ENCODE data around the gene UBE2J1.

UBE2J1 gene

DNA sequence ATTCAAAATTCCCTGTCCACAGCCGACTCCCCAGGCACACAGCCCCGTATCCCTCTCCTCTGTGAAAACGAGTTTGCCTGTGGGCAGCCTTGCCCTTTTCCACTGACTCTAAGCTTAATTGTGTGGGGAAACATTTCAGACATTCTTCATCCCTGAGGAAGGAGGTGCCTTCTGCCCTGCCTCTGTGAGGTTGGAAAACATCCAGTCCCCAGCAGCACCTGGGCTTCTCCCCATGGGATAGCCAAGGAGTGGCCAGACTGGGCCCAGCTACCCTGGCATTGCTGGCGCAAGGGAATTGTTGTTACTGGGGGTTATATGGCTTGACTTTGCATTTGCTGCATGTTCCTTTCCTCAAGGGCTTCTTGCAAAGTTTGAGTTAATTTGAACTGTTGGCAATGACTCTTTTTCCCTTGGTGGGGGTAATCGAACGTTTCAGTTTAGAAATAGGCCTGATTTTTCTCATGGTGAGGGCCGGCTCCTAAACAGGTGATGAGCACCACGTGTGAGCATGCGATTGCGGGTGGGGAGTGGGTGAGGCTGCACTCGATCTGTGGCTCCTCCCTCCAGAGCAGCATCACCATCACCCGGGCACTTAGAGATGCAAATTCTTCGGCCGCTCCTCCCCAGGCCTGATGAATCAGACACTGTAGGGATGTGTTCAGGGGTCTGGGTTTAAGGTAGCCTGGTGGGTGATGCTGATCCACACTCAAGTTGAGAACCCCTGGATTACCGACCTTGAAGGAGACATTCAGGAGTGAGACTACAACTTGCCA, 67.4 kb downstream of the UBE2J1 start:
- no peak overlapping the region for H3K4me3 ChIP-seq (replicated peaks; ENCODE audit: low read depth, low read length)
- TF ChIP-seq, protein P1, sequence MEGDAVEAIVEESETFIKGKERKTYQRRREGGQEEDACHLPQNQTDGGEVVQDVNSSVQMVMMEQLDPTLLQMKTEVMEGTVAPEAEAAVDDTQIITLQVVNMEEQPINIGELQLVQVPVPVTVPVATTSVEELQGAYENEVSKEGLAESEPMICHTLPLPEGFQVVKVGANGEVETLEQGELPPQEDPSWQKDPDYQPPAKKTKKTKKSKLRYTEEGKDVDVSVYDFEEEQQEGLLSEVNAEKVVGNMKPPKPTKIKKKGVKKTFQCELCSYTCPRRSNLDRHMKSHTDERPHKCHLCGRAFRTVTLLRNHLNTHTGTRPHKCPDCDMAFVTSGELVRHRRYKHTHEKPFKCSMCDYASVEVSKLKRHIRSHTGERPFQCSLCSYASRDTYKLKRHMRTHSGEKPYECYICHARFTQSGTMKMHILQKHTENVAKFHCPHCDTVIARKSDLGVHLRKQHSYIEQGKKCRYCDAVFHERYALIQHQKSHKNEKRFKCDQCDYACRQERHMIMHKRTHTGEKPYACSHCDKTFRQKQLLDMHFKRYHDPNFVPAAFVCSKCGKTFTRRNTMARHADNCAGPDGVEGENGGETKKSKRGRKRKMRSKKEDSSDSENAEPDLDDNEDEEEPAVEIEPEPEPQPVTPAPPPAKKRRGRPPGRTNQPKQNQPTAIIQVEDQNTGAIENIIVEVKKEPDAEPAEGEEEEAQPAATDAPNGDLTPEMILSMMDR (IDR thresholded peaks at IDR 0.05; ENCODE audit: low read depth, low read length, missing control alignments) = no peak
- DNase-seq (ENCODE audit: extremely low read depth, low read depth) = no peak

- no peak for DNase-seq (ENCODE audit: extremely low read depth, low read depth)
- H3K4me3 ChIP-seq (replicated peaks; ENCODE audit: low read depth, low read length) = no peak overlapping the region
- TF ChIP-seq, protein P1 (IDR thresholded peaks at IDR 0.05; ENCODE audit: low read depth, low read length, missing control alignments) = no peak
Measured at GRCh38 chr6:89284081-89284480, 68.4 kb downstream of the UBE2J1 start.

DNA sequence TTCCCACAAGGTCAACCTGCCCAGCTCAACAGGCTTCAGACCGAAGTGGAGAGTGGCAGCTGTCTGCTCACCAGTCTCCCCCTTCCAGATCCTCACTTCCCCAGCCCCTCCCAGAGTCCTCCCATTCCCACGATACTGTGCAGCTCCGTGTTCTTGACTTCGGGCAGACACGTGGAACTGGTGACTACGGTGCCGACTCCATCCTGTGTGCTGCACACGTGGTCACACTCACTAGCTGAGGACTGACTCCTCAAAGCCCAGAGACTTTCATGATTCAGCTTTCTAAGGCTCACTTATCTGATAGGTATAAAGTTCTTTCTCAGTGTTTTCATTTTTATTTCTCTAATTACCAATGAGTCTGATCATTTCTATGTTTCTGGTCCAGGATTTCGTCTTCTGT, 69.8 kb downstream of the UBE2J1 start:
- TF ChIP-seq, protein P1 (IDR thresholded peaks at IDR 0.05; ENCODE audit: low read depth, low read length, missing control alignments) = no peak
- no peak overlapping the region for H3K4me3 ChIP-seq (replicated peaks; ENCODE audit: low read depth, low read length)
- DNase-seq (ENCODE audit: extremely low read depth, low read depth) = no peak

GRCh38 chr6:89281779-89282246, 70.7 kb downstream of the UBE2J1 start:
- peak; percentile 37 for DNase-seq (ENCODE audit: extremely low read depth, low read depth)
- no peak overlapping the region for H3K4me3 ChIP-seq (replicated peaks; ENCODE audit: low read depth, low read length)
- TF ChIP-seq, protein P1 (IDR thresholded peaks at IDR 0.05; ENCODE audit: low read depth, low read length, missing control alignments) = peak; percentile 72

GRCh38 chr6:89278956-89279355, 73.6 kb downstream of the UBE2J1 start:
- H3K4me3 ChIP-seq (replicated peaks; ENCODE audit: low read depth, low read length) = no peak overlapping the region
- no peak for DNase-seq (ENCODE audit: extremely low read depth, low read depth)
- TF ChIP-seq, protein P1 (IDR thresholded peaks at IDR 0.05; ENCODE audit: low read depth, low read length, missing control alignments) = no peak

Data from HFF-Myc (cell line).